CD4-positive, alpha-beta T cell treated with Interleukin-2 at 100 ng/mL for 4 hours (primary cell): Measurements from ENCODE around the gene EXT2.

Experiments used
- DNase-seq: peaks from one replicate; pipeline ENCODE4 v3.0.0-alpha.2; 2020; ENCODE audit warnings: low spot score

EXT2 gene

GRCh38 chr11:44165432-44165831 is 70.0 kb downstream of the EXT2 start:
- DNase-seq: no peak

GRCh38 chr11:44167046-44167445 is 71.6 kb downstream of the EXT2 start:
- DNase-seq: no peak

- DNase-seq: no peak
Observed at GRCh38 chr11:44171518-44171917, 76.0 kb downstream of the EXT2 start.

- no peak for DNase-seq
Observed at GRCh38 chr11:44172966-44173365, 77.5 kb downstream of the EXT2 start.

- DNase-seq: no peak
Observed at GRCh38 chr11:44174842-44175241, 79.4 kb downstream of the EXT2 start.

- no peak for DNase-seq
Observed at GRCh38 chr11:44176546-44177213, 81.2 kb downstream of the EXT2 start.

GRCh38 chr11:44177905-44178304 is 82.4 kb downstream of the EXT2 start:
- no peak for DNase-seq

- DNase-seq: no peak
Observed at GRCh38 chr11:44178381-44178780, 82.9 kb downstream of the EXT2 start.

GRCh38 chr11:44179173-44179572 is 83.7 kb downstream of the EXT2 start:
- no peak for DNase-seq

- no peak for DNase-seq
Observed at GRCh38 chr11:44180107-44180506, 84.6 kb downstream of the EXT2 start.

- no peak for DNase-seq
Observed at GRCh38 chr11:44185522-44185921, 90.0 kb downstream of the EXT2 start.

GRCh38 chr11:44186321-44186930 is 90.9 kb downstream of the EXT2 start:
- no peak for DNase-seq

GRCh38 chr11:44188643-44189042 is 93.2 kb downstream of the EXT2 start:
- no peak for DNase-seq

GRCh38 chr11:44189986-44190882 is 94.8 kb downstream of the EXT2 start:
- no peak for DNase-seq

- no peak for DNase-seq
Observed at GRCh38 chr11:44190883-44191230, 95.4 kb downstream of the EXT2 start.

- DNase-seq: no peak
Observed at GRCh38 chr11:44191322-44192016, 96.0 kb downstream of the EXT2 start.

GRCh38 chr11:44192017-44192385 is 96.5 kb downstream of the EXT2 start:
- no peak for DNase-seq

- DNase-seq: no peak
Observed at GRCh38 chr11:44192462-44193100, 97.1 kb downstream of the EXT2 start.

GRCh38 chr11:44193856-44194255 is 98.4 kb downstream of the EXT2 start:
- DNase-seq: no peak

- no peak for DNase-seq
Observed at GRCh38 chr11:44198146-44198724, 102.8 kb downstream of the EXT2 start.

- no peak for DNase-seq
Observed at GRCh38 chr11:44199298-44199697, 103.8 kb downstream of the EXT2 start.

- no peak for DNase-seq
Observed at GRCh38 chr11:44199816-44200215, 104.3 kb downstream of the EXT2 start.
